ENCODE data around the gene DNAJC5G. TPM values are rescaled to one million over a fixed set of nuclear protein-coding genes. Genes with fewer than 3 reads are reported as not detected.
"Not testable (repeated sequence)": the region's sequence is repeated elsewhere in the genome, so short reads cannot be mapped to it uniquely, and the experiment has no call there.

The DNAJC5G gene
- total RNA-seq, 1 donor from 2014 or later, result 1.9 TPM

- peak; percentile 61 for ATAC-seq
- DNase-seq (ENCODE audit: missing footprints), result no peak
- intact Hi-C loops (cut with DNase I), result loop anchor here (5.0 kb wide), 2 partner anchors 41 to 206 kb away; partner anchors contain the start of gene SLC30A3
Measured at GRCh38 chr2:27303093-27304025, 28.1 kb downstream of the DNAJC5G start.

GRCh38 chr2:27304488-27305240 lies 29.4 kb downstream of the DNAJC5G start:
- DNase-seq (ENCODE audit: missing footprints) (no peak), ATAC-seq (no peak)
- intact Hi-C loops (cut with DNase I), result loop anchor here (5.0 kb wide), 2 partner anchors 42 to 207 kb away; partner anchors contain the start of gene SLC30A3

GRCh38 chr2:27305516-27305915 lies 30.3 kb downstream of the DNAJC5G start:
- no peak for DNase-seq (ENCODE audit: missing footprints)
- no peak for ATAC-seq
- intact Hi-C loops (cut with DNase I), result no loop called here

- no peak for ATAC-seq
- no peak for DNase-seq (ENCODE audit: missing footprints)
- intact Hi-C loops (cut with DNase I), result no loop called here
Measured at GRCh38 chr2:27306136-27306535, 30.9 kb downstream of the DNAJC5G start.

GRCh38 chr2:27306573-27307286 lies 31.5 kb downstream of the DNAJC5G start:
- ATAC-seq, result no peak
- DNase-seq (ENCODE audit: missing footprints), result no peak
- intact Hi-C loops (cut with DNase I), result no loop called here

GRCh38 chr2:27307287-27307544 lies 32.0 kb downstream of the DNAJC5G start:
- DNase-seq (ENCODE audit: missing footprints) (no peak), ATAC-seq (no peak)
- intact Hi-C loops (cut with DNase I), result no loop called here

- DNase-seq (ENCODE audit: missing footprints), result no peak
- ATAC-seq, result peak; percentile 23
- intact Hi-C loops (cut with DNase I), result no loop called here
Measured at GRCh38 chr2:27307545-27308358, 32.5 kb downstream of the DNAJC5G start.

- ATAC-seq (peak; percentile 12), DNase-seq (ENCODE audit: missing footprints) (no peak)
- intact Hi-C loops (cut with DNase I), result no loop called here
Measured at GRCh38 chr2:27308359-27308881, 33.2 kb downstream of the DNAJC5G start, which contains the start of gene UCN. TSS of gene UCN (minus strand) at chr2:27308445. CDS start at chr2:27307895, 550 bp downstream.

GRCh38 chr2:27309651-27310050 lies 34.4 kb downstream of the DNAJC5G start:
- ATAC-seq, result no peak
- DNase-seq (ENCODE audit: missing footprints), result no peak
- intact Hi-C loops (cut with DNase I), result no loop called here

- intact Hi-C loops (cut with DNase I), result no loop called here
- ATAC-seq, result no peak
- no peak for DNase-seq (ENCODE audit: missing footprints)
Measured at GRCh38 chr2:27312152-27312551, 36.9 kb downstream of the DNAJC5G start.

GRCh38 chr2:27313882-27314645 lies 38.8 kb downstream of the DNAJC5G start:
- ATAC-seq, result no peak

GRCh38 chr2:27314709-27315108 lies 39.5 kb downstream of the DNAJC5G start:
- DNase-seq (ENCODE audit: missing footprints), result no peak
- ATAC-seq, result no peak
- intact Hi-C loops (cut with DNase I), result no loop called here

More at GRCh38 chr2:27313882-27314645, 38.8 kb downstream of the DNAJC5G start:
- intact Hi-C loops (cut with DNase I), result no loop called here
- no peak for DNase-seq (ENCODE audit: missing footprints)

- no peak for ATAC-seq
- intact Hi-C loops (cut with DNase I), result no loop called here
Measured at GRCh38 chr2:27315122-27315521, 39.9 kb downstream of the DNAJC5G start.

GRCh38 chr2:27316655-27317412 lies 41.6 kb downstream of the DNAJC5G start:
- DNase-seq (ENCODE audit: missing footprints), result no peak
- ATAC-seq, result no peak
- intact Hi-C loops (cut with DNase I), result no loop called here

More at GRCh38 chr2:27315122-27315521, 39.9 kb downstream of the DNAJC5G start:
- DNase-seq (ENCODE audit: missing footprints), result no peak

GRCh38 chr2:27319839-27320238 lies 44.6 kb downstream of the DNAJC5G start:
- intact Hi-C loops (cut with DNase I); DNase-seq (ENCODE audit: missing footprints); ATAC-seq: not testable (repeated sequence)

GRCh38 chr2:27320958-27321543 lies 45.8 kb downstream of the DNAJC5G start:
- DNase-seq (ENCODE audit: missing footprints) (no peak), ATAC-seq (peak; percentile 65)
- intact Hi-C loops (cut with DNase I), result no loop called here
